ENCODE measurements around the gene PIK3CA. TPM values are rescaled to one million over a fixed set of nuclear protein-coding genes. Genes with fewer than 3 reads are reported as not detected.
A peak's percentile ranks its signal among the peaks of the same experiment; 100 is the strongest.
"Not testable (repeated sequence)": the region's sequence is repeated elsewhere in the genome, so short reads cannot be mapped to it uniquely, and the experiment has no call there.

The PIK3CA gene
- total and polyA plus RNA-seq, 7 donors, result 3.0 to 44.6 (median 21.6) TPM

GRCh38 chr3:179258820-179259219 lies 110.7 kb downstream of the PIK3CA start:
- Histone ChIP-seq H3K27me3 (no peaks in the 10 kb centered on the region), H3K4me3 (no peak overlapping the region), H3K4me1 (peaks cover 0 to 4% (median 2%) of the 10 kb centered on the region in 4 donors), H3K36me3 (no peaks in the 10 kb centered on the region), H3K9me3 (peaks cover 0 to 3% (median 0%) of the 10 kb centered on the region in 4 donors), H3K27ac (no peak overlapping the region)
- WGBS, 2 donors, result 76 to 84% methylated on average over 5 of the region's 5 CpGs
- intact Hi-C loops (cut with DNase I), result no loop called here
- DNase-seq, result no peak
- TF ChIP-seq EP300 (IDR thresholded peaks at IDR 0.05), result no peak
- no peak for TF ChIP-seq POLR2AphosphoS5 (IDR thresholded peaks at IDR 0.05)
- TF ChIP-seq CTCF (IDR thresholded peaks at IDR 0.05), result no peak
- no peak for TF ChIP-seq POLR2A (IDR thresholded peaks at IDR 0.05)

- H3K27me3 ChIP-seq, H3K27ac ChIP-seq: not testable (repeated sequence)
- intact Hi-C loops (cut with DNase I), result loop anchor here (2.0 to 5.0 kb wide), 2 partner anchors 57 to 111 kb away; partner anchors contain the start of gene PIK3CA
These were observed 112.0 kb downstream of the PIK3CA start for GRCh38 chr3:179259959-179260756.

GRCh38 chr3:179260949-179261765 lies 113.0 kb downstream of the PIK3CA start:
- peak; percentile 82 for DNase-seq
- H3K27me3 ChIP-seq, result no peaks in the 10 kb centered on the region
- intact Hi-C loops (cut with DNase I), result loop anchor here (2.0 to 5.0 kb wide), 2 partner anchors 56 to 112 kb away; partner anchors contain the start of gene PIK3CA
- peaks cover 0 to 4% (median 2%) of the 10 kb centered on the region in 4 donors for H3K4me1 ChIP-seq
- WGBS, 2 donors, result 10 to 11% methylated on average over 71 of the region's 71 CpGs
- H3K4me3 ChIP-seq, result peak overlapping the region; percentile 53 to 71 (median 60)
- TF ChIP-seq EP300 (IDR thresholded peaks at IDR 0.05) (no peak), POLR2AphosphoS5 (IDR thresholded peaks at IDR 0.05) (no peak), CTCF (IDR thresholded peaks at IDR 0.05) (no peak), POLR2A (IDR thresholded peaks at IDR 0.05) (no peak)
- peak overlapping the region; percentile 58 to 75 (median 68) for H3K27ac ChIP-seq
- peaks cover 0 to 3% (median 0%) of the 10 kb centered on the region in 4 donors for H3K9me3 ChIP-seq
- no peaks in the 10 kb centered on the region for H3K36me3 ChIP-seq

More at GRCh38 chr3:179259959-179260756, 112.0 kb downstream of the PIK3CA start:
- DNase-seq, H3K36me3 ChIP-seq, H3K4me1 ChIP-seq, H3K9me3 ChIP-seq: not testable (repeated sequence)
- peak overlapping the region in 1 of 4 donors; percentile 63 for H3K4me3 ChIP-seq
- 97 to 98% methylated on average over 9 of the region's 9 CpGs for WGBS, 2 donors

GRCh38 chr3:179263134-179263533 lies 115.0 kb downstream of the PIK3CA start:
- intact Hi-C loops (cut with DNase I), result loop anchor here (5.0 kb wide), 1 partner anchor 54 kb away; no protein-coding TSS in a partner anchor
- no peaks in the 10 kb centered on the region for H3K36me3 ChIP-seq
- 97% methylated on average over 29 of the region's 29 CpGs for WGBS, 2 donors
- peaks cover 0 to 3% (median 0%) of the 10 kb centered on the region in 4 donors for H3K9me3 ChIP-seq
- no peak for DNase-seq
- H3K4me1 ChIP-seq, result peaks cover 0 to 4% (median 2%) of the 10 kb centered on the region in 4 donors
- no peak overlapping the region for H3K4me3 ChIP-seq
- no peak for TF ChIP-seq EP300 (IDR thresholded peaks at IDR 0.05)
- no peak for TF ChIP-seq POLR2A (IDR thresholded peaks at IDR 0.05)
- TF ChIP-seq POLR2AphosphoS5 (IDR thresholded peaks at IDR 0.05), result no peak
- TF ChIP-seq CTCF (IDR thresholded peaks at IDR 0.05), result no peak
- H3K27ac ChIP-seq, result no peak overlapping the region
- H3K27me3 ChIP-seq, result no peaks in the 10 kb centered on the region

GRCh38 chr3:179264449-179264848 lies 116.3 kb downstream of the PIK3CA start:
- intact Hi-C loops (cut with DNase I), result loop anchor here (5.0 kb wide), 1 partner anchor 53 kb away; no protein-coding TSS in a partner anchor

More at GRCh38 chr3:179264449-179264848, 116.3 kb downstream of the PIK3CA start:
- H3K4me3 ChIP-seq, result no peak overlapping the region
- H3K27ac ChIP-seq, result no peak overlapping the region
- H3K9me3 ChIP-seq, result peaks cover 0 to 3% (median 0%) of the 10 kb centered on the region in 4 donors
- no peak for DNase-seq
- no peaks in the 10 kb centered on the region for H3K36me3 ChIP-seq
- TF ChIP-seq EP300 (IDR thresholded peaks at IDR 0.05) (no peak), CTCF (IDR thresholded peaks at IDR 0.05) (no peak), POLR2A (IDR thresholded peaks at IDR 0.05) (no peak), POLR2AphosphoS5 (IDR thresholded peaks at IDR 0.05) (no peak)
- H3K27me3 ChIP-seq, result no peaks in the 10 kb centered on the region
- 68 to 80% methylated on average over 4 of the region's 4 CpGs for WGBS, 2 donors
- H3K4me1 ChIP-seq, result peaks cover 0 to 4% (median 2%) of the 10 kb centered on the region in 4 donors
